Muscle of arm (tissue), 12 donors: ENCODE results near the gene CCDC142. TPM values are rescaled to one million over a fixed set of nuclear protein-coding genes. Genes with fewer than 3 reads are reported as not detected.
"Not testable (repeated sequence)": the region's sequence is repeated elsewhere in the genome, so short reads cannot be mapped to it uniquely, and the experiment has no call there.

Experiments
- DNase-seq: peaks from one replicate; pipeline ENCODE4 v3.0.0-alpha.2; 2013
- polyA plus RNA-seq, 12 donors: library from polyadenylated mRNA; unstranded; fragments of 120-200 nt; gene quantifications; one replicate each; pipeline ENCODE4 v1.2.1, GENCODE V29; 2013; ENCODE audit not compliant: insufficient read length in 12 of 12

The CCDC142 gene
- polyA plus RNA-seq, 12 donors: 5.4 to 14.4 (median 8.5) TPM; not detected in 1

DNA sequence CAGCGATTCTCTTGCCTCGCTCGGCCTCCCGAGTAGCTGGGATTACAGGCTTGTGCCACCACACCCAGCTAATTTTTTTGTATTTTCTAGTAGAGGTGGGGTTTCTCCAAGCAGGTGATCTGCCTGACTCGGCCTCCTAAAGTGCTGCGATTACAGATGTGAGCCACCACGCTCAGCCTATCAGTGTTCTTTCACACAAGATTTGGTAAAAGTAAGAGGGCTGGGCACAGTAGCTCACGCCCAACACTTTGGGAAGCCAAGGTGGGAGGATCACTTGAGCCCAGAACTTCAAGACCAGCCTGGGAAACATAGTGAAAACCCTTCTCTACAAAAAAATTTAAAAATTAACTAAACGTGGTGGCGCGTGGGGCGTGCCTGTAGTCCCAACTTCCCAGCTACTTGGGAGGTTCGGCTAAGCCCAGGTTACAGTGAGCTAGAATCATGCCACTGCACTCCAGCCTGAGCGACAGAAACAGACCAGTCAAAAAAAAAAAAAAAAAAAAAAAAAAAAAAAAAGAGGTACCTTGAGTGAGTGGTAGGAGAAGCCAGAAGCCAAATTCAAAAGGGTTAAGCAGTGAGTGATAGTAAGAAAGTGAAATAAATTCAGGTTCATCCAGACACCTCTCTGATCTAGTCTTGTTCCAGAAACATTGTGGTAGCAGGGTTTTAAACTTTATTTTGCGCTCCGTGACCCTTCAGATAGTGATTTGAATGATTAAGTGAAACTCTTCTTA lies 11.3 kb downstream of the CCDC142 start:
- DNase-seq: no peak

GRCh38 chr2:74470742-74471141 lies 12.1 kb downstream of the CCDC142 start:
- DNase-seq: not testable (repeated sequence)

- no peak for DNase-seq
Observed at GRCh38 chr2:74464406-74464805, 18.4 kb downstream of the CCDC142 start.

DNA sequence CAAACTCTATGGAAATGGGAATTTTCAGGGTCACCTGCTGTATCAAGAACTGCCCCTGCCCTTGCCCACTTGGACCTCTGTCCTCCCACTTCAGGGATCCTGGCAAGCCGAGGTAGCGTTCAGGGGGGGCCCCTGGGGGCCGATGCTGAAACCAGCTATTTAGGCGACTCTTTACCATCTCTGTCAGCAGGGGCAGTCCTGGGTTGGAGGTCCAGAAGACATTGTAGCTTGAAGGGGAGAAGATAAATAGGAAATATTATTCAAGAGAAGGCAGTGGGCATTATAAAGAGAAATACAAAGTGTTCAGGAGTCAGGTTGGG lies 20.1 kb downstream of the CCDC142 start:
- no peak for DNase-seq

GRCh38 chr2:74462054-74462785 lies 20.6 kb downstream of the CCDC142 start:
- no peak for DNase-seq

DNA sequence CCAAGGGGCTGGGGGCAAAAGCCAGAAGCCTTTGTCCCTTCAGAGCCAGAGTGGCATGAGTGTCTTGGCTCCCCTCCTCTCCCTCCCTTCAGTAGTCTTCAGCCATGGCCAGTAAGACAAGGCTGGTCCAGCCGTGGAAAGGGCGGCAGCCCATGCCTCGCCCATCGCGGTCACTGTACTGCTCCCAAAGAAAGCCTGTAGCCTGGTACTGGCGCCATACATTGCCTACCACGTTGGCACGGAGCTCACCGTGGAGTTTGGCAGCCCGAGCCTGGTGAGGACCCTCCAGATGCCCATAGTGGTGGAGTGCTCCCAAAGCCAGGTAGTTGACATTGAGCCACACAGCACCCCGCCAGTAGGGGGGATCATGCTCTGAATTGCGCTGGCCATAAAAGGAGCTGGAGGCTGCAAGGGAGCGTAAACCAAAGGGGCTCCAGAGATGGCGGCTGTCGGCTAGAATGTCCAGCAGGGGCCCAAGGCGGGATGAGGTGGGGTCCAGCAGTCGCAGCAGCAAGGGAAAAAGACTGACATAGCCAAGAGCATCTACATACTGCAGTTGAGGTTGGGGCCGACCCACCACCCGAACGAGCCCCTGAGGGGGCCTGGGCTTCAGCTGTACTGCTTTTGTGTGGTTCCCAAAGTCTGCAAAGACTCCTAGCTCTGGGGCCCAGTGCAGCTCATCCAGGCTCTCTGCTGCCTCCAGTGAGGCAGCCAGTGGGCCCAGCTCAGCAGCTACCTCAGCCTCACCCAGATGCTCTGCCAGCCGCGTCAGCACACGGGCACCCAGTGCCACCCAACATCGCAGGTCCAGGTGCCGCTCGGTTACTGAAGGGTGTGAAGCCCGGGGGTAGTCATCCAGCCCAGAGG lies 21.4 kb downstream of the CCDC142 start:
- no peak for DNase-seq

DNA sequence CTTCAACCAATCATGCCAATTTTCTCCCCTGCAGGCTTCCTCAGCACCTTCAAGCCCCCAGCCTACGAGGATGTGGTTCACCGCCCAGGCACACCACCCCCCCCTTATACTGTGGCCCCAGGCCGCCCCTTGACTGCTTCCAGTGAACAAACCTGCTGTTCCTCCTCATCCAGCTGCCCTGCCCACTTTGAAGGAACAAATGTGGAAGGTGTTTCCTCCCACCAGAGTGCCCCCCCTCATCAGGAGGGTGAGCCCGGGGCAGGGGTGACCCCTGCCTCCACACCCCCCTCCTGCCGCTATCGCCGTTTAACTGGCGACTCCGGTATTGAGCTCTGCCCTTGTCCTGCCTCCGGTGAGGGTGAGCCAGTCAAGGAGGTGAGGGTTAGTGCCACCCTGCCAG lies 22.6 kb downstream of the CCDC142 start:
- not testable (repeated sequence) for DNase-seq

DNA sequence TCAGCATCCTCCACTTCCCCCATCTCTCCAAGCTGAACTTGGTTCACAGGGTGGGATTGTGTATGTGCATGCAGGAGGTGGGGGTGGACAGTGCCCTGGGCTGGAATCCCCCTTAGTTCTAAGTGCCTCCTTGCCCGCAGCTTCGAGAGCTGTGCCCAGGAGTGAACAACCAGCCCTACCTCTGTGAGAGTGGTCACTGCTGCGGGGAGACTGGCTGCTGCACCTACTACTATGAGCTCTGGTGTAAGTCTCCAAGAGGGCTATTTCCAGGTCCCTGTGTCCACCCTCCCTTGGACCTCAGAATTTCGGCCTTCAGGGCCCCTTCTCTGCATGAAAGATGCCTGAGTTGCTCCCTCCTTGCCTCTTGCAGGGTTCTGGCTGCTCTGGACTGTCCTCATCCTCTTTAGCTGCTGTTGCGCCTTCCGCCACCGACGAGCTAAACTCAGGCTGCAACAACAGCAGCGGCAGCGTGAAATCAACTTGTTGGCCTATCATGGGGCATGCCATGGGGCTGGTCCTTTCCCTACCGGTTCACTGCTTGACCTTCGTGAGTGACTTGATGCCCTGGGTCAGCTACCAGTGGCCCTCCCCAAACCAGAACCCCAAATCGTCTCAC lies 23.2 kb downstream of the CCDC142 start:
- DNase-seq: not testable (repeated sequence)

- DNase-seq: no peak
Observed at GRCh38 chr2:74458938-74459363, 23.8 kb downstream of the CCDC142 start.

GRCh38 chr2:74458132-74458937 lies 24.5 kb downstream of the CCDC142 start, which contains the start of gene WBP1:
Gene WBP1, plus strand, starts transcription at chr2:74458438. Its CDS starts 165 bp downstream, at chr2:74458603.
- peak; percentile 100 for DNase-seq

GRCh38 chr2:74457549-74458131 lies 25.2 kb downstream of the CCDC142 start:
- DNase-seq: peak; percentile 71

- no peak for DNase-seq
Observed at GRCh38 chr2:74457129-74457548, 25.7 kb downstream of the CCDC142 start.

- peak; percentile 99 for DNase-seq
Observed at GRCh38 chr2:74454654-74455511, 27.9 kb downstream of the CCDC142 start, which contains the start of gene INO80B. Gene INO80B, plus strand, starts transcription at chr2:74455087. Its CDS starts 30 bp downstream, at chr2:74455117.

DNA sequence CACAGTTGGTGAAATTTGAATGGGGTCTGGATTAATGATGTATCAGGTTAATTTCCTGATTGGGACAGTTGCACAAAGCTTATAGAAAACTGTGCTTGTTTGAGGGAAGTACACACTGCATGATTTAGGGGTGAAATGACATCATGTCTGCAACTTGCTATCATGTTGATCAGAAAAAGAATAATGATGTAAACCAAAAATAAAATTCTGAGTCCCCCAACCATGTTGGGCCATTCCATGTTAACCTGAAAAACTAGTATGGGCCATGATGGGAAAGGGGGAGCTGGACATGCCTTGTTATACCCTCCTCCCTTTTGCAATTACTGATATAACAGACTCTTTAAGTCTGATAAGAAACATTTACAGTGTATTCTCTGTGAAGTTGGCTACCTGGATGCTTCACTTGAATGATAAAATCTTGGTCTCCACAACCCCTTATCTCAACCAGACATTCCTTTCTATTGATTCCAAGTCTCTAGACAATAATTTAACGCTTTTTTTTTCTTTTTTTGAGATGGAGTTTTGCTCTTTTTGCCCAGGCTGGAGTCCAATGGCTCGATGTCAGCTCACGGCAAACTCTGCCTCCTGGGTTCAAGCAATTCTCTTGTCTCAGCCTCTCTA lies 32.1 kb downstream of the CCDC142 start:
- DNase-seq: no peak

GRCh38 chr2:74448771-74449170 lies 34.0 kb downstream of the CCDC142 start:
- no peak for DNase-seq

DNA sequence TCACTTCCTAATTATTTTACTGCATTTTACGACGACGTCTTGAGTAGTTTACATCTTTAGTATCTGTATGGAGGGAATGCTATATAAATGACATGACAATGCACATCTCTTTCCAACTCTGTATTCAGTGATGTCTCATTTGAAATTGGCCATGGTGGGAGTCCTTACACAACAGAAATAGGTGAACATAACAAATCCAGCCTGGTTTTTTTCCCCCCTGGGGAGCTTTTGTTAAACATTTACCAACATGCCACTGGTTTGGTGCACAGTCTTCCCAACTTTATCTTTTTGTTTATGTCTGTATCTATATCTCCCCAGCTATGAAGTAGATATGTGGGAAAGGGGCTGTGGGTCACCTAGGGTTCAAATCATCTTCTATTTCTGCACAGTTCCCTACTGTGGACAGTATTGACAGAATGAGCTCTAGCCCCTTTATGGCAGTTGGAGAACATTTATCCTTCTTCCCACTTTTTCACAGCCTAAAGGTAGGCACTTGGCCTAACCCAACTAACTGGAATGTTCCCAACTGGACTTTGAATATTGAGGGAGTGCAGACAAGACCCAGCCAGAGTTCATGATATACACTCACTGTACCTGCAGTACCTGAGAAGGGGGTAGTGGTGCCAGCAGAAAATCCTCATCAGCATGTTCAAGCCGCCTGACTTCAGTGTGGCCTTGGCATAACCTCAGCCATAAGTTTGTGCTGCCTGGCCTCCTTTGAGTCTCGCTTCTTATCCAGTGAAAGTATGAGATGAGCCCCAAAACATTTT lies 35.4 kb downstream of the CCDC142 start:
- DNase-seq: no peak

DNA sequence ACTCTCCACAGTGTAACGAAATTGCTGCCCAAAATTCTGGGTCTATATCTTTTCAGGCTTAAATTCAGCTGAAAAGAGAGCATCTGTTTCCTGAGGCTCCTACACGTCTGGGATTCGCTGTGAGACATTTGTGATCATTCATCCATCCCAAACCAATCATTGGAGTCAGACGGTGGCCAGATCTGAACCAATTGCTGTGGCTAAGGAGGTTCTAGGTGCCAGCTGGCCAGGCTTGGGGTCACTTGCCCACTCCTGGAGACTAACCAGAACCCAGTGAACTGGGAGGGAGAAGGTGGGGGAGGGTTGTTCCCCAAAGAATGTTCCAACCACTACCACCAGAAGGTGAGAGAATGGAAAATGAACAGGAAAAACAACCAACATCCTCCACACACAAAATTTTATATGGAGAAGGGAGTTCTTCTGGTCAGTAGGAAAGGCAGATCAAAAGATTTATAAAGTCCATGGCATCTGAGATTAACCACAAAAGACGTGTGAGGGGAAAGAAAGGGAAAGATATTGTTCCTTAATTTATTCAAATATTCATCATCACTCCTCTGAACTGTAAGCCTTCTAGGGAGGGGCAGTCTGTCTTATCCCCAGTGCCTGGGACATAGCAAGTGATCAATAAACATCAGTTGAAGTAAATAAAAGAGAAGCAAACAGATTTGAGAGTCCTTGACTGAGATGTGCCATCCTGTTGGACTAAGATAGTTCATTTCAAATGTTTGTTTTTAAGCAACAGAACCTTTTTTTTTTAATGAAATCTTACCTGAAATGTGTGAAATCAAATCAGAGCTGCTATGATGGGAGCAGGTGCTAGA lies 38.1 kb downstream of the CCDC142 start:
- no peak for DNase-seq
